PC-3 (cell line): ENCODE data around the gene SERPINE1.
"Not testable (repeated sequence)": the region's sequence is repeated elsewhere in the genome, so short reads cannot be mapped to it uniquely, and the experiment has no call there.

Source experiments
- CTCF ChIP-seq: fragments of 300-600 bp; sonication (generic); conservative IDR thresholded peaks from 2 replicates; pipeline ENCODE4 v1.5.1; 2017; ENCODE audit warnings: antibody characterized with exemption, low read depth, mild to moderate bottlenecking, low read length
- EZH2 ChIP-seq: fragments of 300-600 bp; sonication (generic); IDR thresholded peaks from one replicate; pipeline ENCODE4 v1.6.1; 2017; ENCODE audit warnings: antibody characterized with exemption, mild to moderate bottlenecking, low read length; ENCODE audit not compliant: unreplicated experiment
- EZH2phosphoT487 ChIP-seq: fragments of 300-600 bp; sonication (generic); IDR thresholded peaks from 2 replicates; pipeline ENCODE4 v1.6.1; 2018; ENCODE audit warnings: mild to moderate bottlenecking, antibody characterized with exemption, low read length, borderline replicate concordance

DNA sequence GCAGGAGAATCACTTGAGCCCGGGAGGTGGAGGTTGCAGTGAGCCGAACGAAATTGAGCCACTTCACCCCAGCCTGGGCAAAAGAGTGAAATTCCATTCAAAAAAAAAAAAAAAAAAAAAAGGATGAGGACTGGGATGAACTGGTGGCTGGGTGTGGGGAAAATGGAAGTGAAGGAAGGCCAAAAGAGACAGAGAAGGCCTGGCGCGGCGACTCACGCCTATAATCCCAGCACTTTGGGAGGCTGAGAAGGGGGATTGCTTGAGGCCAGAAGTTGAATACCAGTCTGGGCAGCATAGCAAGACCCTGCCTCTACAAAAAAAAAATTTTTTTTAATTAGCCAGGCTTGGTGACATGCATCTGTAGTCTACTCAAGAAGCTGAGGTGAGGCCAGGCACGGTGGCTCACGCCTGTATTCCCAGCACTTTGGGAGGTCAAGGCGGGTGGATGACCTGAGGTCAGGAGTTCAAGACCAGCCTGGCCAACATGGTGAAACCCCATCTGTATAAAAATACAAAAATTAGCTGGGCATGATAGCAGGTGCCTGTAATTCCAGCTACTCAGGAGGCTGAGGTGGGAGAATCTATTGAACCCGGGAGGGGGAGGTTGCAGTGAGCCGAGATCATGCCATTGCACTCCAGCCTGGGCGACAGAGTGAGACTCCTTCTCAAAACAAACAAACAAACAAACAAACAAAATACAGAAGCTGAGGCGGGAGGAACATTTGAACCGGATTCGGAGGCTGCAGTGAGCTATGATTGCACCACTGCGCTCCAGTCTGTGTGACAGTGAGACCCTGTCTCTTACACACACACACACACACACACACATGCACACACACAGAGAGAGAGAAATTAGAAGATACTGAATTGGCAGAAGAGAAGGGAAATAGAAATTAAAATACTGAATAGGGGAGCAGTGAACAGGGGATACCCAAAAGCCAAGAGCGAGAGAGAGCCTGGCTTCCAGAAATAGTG, 6.0 kb downstream of the SERPINE1 start:
- not testable (repeated sequence) for TF ChIP-seq EZH2, CTCF, EZH2phosphoT487
